ENCODE measurements around the gene NYNRIN. TPM values are rescaled to one million over a fixed set of nuclear protein-coding genes. Genes with fewer than 3 reads are reported as not detected.

Gene NYNRIN
- total RNA-seq, 1 experiment from 2014 or later = 0.27 TPM

DNA sequence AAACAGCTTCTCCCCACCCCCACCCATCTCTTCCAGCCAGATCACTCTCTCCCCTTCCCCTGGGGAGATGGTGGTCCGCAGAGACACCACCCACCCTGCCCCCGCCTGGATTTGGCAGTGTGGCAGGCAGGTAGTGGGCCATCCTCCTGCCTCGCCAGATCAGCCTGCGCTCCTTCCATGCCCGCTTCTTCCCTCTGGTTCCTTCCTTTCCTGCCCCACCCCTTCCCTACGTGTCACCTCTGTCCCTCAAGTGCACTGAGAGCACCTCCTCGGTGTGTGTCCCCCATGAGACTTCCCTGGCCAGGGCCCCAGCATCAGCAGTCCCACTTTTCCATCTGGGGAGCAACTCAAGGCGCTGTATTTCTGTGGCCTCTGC, 632 bp downstream of the NYNRIN start:
- POLR2A ChIA-PET = no interaction called here
- RAD21 ChIA-PET (ENCODE audit: low non-redundant PET in 1 of 2, low total read pairs in 2 of 2, uncharacterized antibody in 2 of 2, unreplicated experiment in 2 of 2) = no interaction called here

More for the DNA sequence above, 632 bp downstream of the NYNRIN start:
- CTCF ChIA-PET = no interaction called here
- intact Hi-C loops (cut with micrococcal nuclease) = no loop called here
- Histone ChIP-seq H2AFZ (ENCODE audit: low read depth, low read length, poor library complexity, severe bottlenecking) (no peak overlapping the region), H3K4me3 (replicated peaks in 1 of 2; ENCODE audit: low read depth in 1 of 2, low read length in 2 of 2) (no peak overlapping the region), H3K4me1 (ENCODE audit: control insufficient read depth in 1 of 2, insufficient read depth in 2 of 2, low read length in 2 of 2) (peaks cover under 1 to 2% of the 10 kb centered on the region in 2 experiments; a peak in 1 of 4 replicates), H3K27me3 (ENCODE audit: insufficient read depth, low read length) (no peaks in the 10 kb centered on the region), H3K36me3 (ENCODE audit: control insufficient read depth in 1 of 2, insufficient read depth in 2 of 2, low read length in 2 of 2) (no peaks in the 10 kb centered on the region), H3K27ac (ENCODE audit: low read depth, low read length) (no peak overlapping the region), H3K9ac (ENCODE audit: low read length) (no peak overlapping the region), H4K20me1 (ENCODE audit: insufficient read depth) (no peaks in the 10 kb centered on the region), H3K4me2 (ENCODE audit: low read length) (no peak overlapping the region), H3K9me2 (ENCODE audit: insufficient read depth) (no peaks in the 10 kb centered on the region), H3K9me3 (ENCODE audit: control insufficient read depth in 1 of 2, insufficient read depth in 1 of 2, low read depth in 1 of 2, low read length in 2 of 2) (no peaks in the 10 kb centered on the region), H3K79me2 (ENCODE audit: insufficient read depth, low read length) (no peaks in the 10 kb centered on the region)
- no peak for ATAC-seq
- TF ChIP-seq, protein P1, sequence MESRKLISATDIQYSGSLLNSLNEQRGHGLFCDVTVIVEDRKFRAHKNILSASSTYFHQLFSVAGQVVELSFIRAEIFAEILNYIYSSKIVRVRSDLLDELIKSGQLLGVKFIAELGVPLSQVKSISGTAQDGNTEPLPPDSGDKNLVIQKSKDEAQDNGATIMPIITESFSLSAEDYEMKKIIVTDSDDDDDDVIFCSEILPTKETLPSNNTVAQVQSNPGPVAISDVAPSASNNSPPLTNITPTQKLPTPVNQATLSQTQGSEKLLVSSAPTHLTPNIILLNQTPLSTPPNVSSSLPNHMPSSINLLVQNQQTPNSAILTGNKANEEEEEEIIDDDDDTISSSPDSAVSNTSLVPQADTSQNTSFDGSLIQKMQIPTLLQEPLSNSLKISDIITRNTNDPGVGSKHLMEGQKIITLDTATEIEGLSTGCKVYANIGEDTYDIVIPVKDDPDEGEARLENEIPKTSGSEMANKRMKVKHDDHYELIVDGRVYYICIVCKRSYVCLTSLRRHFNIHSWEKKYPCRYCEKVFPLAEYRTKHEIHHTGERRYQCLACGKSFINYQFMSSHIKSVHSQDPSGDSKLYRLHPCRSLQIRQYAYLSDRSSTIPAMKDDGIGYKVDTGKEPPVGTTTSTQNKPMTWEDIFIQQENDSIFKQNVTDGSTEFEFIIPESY (IDR thresholded peaks at IDR 0.05; ENCODE audit: extremely low read depth, insufficient replicate concordance, low read length) = no peak
- TF ChIP-seq RAD21 (IDR thresholded peaks at IDR 0.05; ENCODE audit: low read depth) = no peak
- no peak for TF ChIP-seq SRF (IDR thresholded peaks at IDR 0.05; ENCODE audit: low read depth)
- TF ChIP-seq, protein P2, sequence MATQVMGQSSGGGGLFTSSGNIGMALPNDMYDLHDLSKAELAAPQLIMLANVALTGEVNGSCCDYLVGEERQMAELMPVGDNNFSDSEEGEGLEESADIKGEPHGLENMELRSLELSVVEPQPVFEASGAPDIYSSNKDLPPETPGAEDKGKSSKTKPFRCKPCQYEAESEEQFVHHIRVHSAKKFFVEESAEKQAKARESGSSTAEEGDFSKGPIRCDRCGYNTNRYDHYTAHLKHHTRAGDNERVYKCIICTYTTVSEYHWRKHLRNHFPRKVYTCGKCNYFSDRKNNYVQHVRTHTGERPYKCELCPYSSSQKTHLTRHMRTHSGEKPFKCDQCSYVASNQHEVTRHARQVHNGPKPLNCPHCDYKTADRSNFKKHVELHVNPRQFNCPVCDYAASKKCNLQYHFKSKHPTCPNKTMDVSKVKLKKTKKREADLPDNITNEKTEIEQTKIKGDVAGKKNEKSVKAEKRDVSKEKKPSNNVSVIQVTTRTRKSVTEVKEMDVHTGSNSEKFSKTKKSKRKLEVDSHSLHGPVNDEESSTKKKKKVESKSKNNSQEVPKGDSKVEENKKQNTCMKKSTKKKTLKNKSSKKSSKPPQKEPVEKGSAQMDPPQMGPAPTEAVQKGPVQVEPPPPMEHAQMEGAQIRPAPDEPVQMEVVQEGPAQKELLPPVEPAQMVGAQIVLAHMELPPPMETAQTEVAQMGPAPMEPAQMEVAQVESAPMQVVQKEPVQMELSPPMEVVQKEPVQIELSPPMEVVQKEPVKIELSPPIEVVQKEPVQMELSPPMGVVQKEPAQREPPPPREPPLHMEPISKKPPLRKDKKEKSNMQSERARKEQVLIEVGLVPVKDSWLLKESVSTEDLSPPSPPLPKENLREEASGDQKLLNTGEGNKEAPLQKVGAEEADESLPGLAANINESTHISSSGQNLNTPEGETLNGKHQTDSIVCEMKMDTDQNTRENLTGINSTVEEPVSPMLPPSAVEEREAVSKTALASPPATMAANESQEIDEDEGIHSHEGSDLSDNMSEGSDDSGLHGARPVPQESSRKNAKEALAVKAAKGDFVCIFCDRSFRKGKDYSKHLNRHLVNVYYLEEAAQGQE (IDR thresholded peaks at IDR 0.05; ENCODE audit: low read depth) = no peak
- TF ChIP-seq ZNF274 (IDR thresholded peaks at IDR 0.05; ENCODE audit: low read depth, low read length) = no peak
- no peak for TF ChIP-seq ZFX (IDR thresholded peaks at IDR 0.05)
- TF ChIP-seq, protein P3, sequence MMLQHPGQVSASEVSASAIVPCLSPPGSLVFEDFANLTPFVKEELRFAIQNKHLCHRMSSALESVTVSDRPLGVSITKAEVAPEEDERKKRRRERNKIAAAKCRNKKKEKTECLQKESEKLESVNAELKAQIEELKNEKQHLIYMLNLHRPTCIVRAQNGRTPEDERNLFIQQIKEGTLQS (IDR thresholded peaks at IDR 0.05) = no peak
- no peak for TF ChIP-seq EZH2 (IDR thresholded peaks at IDR 0.05)
- no peak for TF ChIP-seq POLR2A (IDR thresholded peaks at IDR 0.05; ENCODE audit: borderline replicate concordance, extremely low read depth, insufficient read depth, insufficient read length)
- no peak for TF ChIP-seq SIN3A (IDR thresholded peaks at IDR 0.05; ENCODE audit: low read depth)
- TF ChIP-seq, protein P4, sequence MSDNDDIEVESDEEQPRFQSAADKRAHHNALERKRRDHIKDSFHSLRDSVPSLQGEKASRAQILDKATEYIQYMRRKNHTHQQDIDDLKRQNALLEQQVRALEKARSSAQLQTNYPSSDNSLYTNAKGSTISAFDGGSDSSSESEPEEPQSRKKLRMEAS (IDR thresholded peaks at IDR 0.05) = no peak
- TF ChIP-seq SP1 (IDR thresholded peaks at IDR 0.05; ENCODE audit: low read depth) = no peak
- TF ChIP-seq YY1 (IDR thresholded peaks at IDR 0.05; ENCODE audit: extremely low read depth, insufficient replicate concordance, low read depth, low read length) = no peak
- BruUV-seq (replicated peaks) = no TSS peak
- DNase-seq (ENCODE audit: low read depth, low spot score) = no peak

All from HCT116 (cell line).